ENCODE measurements around the gene TADA2A. TPM values are rescaled to one million over a fixed set of nuclear protein-coding genes. Genes with fewer than 3 reads are reported as not detected.
A peak's percentile ranks its signal among the peaks of the same experiment; 100 is the strongest.
"Not testable (repeated sequence)": the region's sequence is repeated elsewhere in the genome, so short reads cannot be mapped to it uniquely, and the experiment has no call there.

The TADA2A gene
- total RNA-seq, 1 donor from 2014 or later, result 56.0 TPM

DNA sequence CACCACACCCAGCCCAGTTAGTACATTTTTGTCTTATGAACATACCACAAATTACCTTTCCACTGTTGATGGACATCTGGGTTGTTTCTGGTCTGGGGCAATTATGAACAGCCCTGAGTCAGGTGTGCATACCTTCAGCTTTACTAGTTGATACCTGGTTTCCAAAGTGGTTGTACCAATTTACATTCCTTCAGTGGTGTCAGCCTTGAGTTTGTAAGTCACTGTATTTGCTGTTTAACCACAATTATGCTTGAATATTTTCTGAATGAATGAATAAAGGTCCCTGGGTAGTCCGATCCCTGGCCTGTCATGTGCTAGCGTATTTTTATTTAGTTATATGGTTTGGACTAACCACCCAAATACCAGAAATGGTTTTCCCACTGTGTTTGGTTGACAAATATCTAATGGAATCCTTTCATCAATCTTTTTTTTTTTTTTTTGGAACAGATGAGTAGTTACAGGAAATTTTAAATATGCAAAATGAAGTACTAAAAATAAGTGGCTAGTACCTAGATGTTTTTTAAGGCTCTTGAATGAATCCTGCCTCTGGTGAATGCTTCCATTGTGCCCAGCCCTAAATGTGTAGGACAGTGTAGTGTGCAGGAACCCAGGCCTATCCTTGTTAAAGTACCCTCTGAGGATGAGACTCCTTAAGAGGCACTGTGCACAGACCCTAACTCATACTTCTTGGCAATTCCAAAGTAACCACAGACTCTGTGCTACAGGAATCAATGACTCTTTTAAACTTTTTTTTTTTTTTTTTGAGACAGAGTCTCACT is 86.8 kb downstream of the TADA2A start:
- DNase-seq, result no peak

DNA sequence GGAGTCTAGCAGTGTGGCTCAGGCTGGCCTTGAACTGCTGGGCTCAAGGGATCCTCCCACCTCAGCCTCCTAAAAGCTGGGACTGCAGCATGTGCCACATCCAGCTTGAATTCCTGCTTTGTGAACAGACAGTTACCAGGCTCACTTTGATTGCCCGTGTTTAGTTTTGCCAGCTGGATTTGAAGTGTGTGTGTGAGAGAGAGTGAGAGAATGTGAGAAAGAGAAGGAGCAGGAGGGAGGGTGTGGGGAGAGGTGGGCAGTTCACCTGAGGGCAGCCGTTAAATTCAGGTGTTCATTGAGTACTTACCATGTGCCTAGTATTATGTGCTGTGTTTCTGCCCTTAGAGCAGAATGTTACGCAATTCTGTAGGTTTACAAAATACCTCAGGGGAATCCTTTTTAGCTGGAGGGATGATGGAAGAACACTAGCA is 87.7 kb downstream of the TADA2A start:
- no peak for DNase-seq

DNA sequence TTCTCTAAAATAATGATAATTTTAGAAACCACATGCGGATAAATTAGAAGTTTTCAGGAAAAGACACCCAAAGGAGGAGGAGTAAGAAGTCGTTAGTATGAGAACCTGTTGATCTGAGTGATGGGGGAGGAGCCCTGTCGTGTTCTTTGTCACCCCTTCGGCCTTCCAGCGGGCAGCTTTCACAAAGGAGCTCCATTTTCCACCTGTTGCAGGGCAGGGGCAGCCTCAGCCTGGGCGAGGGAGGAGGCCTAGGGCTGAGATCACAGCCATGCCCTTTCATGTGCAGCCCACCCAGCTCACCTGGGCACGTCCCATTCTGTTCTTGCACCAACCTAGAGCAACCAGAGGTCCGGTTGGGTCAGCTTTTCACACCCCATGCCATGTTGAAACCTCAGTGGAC is 88.3 kb downstream of the TADA2A start:
- DNase-seq, result no peak

DNA sequence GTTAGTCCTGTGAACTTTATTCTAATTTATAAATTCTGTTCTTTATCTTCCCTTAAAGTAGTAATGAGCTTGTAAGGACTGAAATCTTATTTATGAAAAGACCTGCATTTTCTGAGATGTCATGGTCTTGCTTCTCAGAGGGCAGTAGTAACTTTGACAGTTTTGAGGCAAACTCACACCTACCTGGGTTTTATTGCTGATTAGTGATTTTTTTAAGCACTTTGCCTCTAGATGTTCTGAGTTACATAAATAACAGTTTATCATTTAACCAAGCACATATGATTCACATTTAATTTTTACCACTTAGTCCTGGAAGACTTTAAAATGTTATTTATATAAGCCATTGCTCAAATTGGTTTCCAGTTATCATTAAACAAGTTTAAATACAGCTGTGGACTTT is 93.7 kb downstream of the TADA2A start:
- no peak for DNase-seq

DNA sequence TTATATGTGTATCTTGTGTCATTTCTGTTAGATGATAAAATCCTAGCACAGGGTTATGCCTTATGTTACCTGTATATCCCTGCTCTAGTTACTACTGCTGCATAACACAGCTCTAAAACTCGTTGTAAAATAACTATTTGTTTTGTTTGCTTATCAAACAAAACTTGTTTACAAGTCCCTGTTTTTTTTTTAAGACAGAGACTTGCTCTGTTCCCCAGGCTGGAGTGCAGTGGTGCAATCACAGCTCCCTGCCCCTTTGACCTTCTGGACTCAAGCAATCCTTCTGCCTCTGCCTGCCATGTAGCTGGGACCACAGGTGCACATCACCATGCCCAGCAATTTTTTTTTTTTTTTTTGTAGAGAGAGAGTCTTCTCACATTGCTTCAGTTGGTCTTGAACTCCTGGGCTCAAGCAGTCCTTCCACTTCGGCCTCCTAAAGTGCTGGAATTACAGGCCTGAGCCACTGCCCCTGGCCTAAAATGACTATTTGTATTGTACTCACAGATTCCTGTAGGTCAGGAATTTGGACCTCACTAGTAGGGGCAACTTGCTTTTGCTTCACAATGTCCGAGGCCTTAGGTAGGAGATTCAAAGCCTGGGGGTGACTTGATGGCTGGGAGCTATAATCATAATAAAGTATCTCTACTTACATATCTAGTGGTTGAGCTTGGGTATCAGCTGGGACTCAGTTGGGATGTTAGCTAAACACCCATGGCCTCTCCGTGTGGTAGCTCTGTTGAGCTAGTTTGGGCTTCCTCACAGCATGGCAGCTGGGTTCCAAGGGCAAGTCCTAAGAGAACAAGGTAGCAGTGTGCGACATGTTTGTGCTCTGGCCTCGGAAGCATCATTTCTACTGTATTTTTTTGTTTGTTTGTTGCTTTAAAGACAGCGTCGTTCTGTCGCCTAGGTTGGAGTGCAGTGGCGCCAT is 95.6 kb downstream of the TADA2A start:
- DNase-seq, result no peak

DNA sequence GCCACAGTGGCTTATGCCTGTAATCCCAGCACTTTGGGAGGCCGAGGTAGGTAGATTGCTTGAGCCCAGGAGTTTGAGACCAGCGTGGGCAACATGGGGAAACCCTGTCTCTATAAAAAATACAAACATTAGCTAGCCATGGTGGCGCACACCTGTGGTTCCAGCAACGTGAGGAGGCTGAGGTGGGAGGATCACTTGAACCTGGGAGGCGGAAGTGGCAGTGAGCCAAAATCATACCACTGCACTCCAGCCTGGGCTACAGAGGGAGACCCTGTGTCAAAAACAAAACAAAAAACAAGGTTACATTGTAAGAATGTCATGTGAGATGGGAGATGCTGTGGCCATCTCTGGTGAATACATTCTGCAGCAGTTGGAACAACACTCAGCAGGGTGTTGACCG is 96.5 kb downstream of the TADA2A start:
- DNase-seq, result no peak

DNA sequence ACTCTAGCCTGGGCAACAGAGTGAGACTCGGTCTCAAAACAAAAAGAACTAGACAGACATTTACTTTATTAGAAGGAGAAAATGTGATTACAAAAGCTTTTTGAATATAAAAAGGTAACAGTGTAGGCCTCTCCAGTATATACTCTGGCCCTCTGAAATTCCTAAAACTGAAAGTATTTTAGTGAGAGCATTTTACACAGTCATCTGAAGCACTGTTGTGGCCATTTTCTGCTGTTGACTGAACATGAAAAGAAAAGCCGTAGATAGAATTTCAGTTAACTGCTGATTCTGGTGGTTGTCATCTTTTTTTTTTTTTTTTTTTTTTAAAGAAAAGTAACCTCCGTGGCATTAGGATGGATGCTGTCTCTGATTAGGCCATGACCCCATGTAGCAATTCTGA is 98.6 kb downstream of the TADA2A start:
- DNase-seq, result no peak

DNA sequence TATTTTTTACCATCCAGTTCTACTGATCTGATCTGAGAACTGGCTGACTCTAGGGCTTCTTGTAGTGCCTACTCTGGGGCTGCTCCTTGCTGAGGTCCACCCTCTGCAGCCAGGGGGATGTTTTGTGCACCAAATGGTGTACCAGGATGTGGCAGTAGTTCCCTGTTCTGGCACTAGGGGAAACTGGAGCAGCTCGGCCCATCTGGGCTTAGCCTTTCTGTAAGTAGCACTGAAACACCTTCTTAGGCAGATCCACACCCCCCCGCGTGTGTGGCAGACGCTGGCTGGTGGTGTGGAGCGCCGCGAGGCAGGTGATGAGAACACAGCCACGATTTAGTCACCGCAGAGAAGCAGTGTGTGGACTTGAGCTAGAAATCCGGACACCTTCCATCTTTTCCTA is 100.0 kb downstream of the TADA2A start:
- DNase-seq, result peak; percentile 66

DNA sequence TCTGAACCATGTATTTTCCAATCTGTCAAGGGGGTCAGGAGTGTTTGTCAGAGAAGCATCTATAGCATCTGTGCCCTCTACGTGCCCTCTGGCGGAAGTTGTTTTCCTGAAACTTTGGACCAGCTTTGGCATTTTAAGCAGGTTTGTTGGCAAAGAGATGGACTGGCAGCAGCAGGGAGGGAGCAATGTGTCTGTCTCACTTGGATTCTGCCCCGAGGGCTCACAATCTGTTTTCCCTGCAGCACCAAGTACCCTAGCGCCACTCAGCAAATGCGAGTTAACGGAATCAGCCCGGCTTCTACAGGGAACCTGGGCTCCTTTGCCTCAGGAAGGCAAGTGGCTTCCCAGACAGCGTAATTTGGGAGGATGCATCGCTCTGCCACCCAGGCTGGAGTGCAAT is 100.4 kb downstream of the TADA2A start:
- no peak for DNase-seq

DNA sequence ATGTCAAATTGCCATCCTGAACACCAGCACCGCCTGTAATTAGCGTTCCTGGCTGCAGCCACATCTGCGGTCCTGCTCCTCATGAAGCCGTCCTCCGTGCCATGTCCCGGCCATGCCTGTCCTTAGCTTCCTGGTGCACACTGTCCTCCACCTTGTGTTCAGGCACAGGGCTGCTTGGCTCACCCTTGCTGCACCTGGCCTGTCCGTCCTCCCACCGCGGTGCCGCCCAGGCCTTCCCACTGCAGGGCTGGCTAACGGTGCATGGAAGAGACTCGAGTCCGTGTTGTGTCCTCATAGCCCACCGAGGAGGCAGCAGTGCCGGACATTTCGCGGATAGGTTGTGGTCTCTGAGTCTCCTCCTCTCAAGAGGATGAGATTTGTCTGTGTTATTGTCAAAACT is 103.4 kb downstream of the TADA2A start:
- no peak for DNase-seq

DNA sequence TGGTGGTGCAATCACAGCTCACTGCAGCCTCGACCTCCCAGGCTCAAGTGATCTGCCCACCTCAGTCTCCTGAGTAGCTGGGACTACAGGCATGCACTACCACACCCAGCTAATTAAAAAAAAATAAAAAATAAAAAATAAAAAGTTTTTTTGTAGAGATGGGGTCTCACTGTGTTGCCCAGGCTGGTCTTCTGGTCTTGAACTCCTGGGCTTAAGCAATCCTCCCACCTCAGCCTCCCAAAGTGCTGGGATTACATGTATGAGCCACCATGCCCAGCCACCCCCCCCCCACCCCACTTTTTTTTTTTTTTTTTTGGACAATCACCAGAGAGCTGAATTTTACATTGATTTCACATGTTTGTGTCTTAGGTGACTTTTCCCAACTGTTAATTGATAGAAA is 105.0 kb downstream of the TADA2A start:
- not testable (repeated sequence) for DNase-seq

DNA sequence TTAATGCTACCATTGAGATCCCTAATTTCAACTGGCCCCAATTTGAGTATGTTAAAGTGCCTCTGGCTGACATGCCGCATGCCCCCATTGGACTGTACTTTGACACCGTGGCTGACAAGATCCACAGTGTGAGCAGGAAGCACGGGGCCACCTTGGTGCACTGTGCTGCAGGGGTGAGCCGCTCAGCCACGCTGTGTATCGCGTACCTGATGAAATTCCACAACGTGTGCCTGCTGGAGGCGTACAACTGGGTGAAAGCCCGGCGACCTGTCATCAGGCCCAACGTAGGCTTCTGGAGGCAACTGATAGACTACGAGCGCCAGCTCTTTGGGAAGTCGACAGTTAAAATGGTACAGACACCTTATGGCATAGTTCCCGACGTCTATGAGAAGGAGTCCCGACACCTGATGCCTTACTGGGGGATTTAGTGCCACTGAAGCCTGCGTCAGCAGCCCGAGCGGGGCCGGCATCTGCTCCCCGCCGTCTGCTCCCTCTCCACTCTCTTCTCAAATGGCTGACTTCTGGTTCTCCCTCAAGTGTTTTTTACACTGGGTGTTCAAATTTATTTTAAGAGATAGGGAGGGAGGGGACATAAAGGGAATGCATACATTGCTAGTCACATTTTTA is 105.9 kb downstream of the TADA2A start:
- no peak for DNase-seq

DNA sequence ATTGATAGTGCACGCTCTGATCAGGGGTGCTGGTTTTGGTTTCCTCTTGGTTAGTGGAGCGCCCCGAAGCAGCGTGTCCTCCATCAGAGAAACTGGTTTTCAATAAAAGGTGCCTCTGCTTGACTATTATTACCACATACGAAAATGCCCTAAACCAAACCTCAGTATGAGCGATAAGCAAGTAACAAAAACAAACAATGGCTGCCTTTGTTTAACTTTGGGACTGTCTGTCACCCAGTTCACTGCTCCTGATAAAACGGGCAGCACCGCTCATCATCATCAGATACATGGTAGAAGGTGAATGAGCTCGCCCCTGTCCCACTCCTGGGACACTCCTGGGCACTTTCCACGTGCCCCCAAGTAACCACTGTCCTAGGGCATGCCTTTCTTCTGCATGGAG is 107.0 kb downstream of the TADA2A start:
- DNase-seq, result no peak

DNA sequence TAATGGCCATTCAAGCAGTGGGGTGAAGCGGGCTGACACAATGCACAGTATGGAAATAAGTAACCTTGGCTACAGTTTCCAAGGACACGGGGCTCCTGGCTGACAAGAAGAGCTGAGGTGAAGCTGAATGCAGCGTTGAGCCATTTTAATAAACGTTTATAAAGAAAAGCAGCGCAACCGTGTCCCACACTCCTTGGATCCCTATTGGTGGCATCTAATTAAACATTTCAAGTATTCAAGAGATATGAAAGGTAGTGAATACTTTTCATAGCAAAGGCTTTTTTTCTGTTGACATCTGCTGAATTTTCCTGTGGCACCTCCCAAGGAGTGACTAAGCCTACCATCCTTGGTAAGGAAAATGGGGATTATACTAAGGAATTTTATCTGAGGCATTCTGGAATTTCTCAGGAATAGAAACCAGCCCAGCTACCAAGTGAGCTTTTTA is 109.5 kb downstream of the TADA2A start:
- DNase-seq, result no peak

DNA sequence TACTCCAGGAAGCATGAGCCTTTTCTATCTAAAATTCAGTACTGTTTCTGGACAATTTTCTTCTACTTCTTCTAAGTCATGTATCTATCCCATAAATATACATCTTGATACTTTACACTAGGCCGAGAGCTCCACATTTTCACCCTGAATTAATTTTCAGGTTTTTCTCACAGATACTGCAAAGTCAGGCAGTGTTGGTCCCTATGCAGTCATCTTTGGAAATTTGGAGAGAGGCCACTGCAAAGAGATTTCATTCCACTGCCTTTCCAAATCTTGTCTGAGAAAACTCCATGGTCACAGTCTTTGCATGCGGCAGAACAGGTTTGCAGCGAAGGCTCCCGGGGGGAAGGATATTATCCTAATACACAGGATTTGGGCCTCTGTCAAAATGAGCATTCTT is 111.2 kb downstream of the TADA2A start:
- no peak for DNase-seq

DNA sequence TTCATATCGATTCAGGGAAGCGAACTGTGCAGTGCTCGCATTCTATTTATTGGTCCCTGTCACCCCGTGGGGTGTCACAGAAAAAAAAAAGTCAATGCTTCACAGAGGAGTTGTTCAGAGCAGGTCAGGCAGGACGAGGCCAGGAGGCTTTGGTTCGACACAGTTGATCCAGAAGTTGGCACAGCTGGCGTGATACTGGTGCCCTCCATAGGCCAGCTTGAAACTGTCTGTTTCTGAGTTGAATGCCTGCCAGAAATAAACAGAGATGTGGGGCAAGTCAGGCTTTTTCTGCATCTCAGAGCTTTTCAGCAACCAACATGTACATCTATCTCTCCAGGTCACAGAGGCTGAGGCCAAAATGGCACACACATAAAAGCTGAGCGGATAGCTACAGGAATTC is 112.1 kb downstream of the TADA2A start:
- DNase-seq, result no peak

DNA sequence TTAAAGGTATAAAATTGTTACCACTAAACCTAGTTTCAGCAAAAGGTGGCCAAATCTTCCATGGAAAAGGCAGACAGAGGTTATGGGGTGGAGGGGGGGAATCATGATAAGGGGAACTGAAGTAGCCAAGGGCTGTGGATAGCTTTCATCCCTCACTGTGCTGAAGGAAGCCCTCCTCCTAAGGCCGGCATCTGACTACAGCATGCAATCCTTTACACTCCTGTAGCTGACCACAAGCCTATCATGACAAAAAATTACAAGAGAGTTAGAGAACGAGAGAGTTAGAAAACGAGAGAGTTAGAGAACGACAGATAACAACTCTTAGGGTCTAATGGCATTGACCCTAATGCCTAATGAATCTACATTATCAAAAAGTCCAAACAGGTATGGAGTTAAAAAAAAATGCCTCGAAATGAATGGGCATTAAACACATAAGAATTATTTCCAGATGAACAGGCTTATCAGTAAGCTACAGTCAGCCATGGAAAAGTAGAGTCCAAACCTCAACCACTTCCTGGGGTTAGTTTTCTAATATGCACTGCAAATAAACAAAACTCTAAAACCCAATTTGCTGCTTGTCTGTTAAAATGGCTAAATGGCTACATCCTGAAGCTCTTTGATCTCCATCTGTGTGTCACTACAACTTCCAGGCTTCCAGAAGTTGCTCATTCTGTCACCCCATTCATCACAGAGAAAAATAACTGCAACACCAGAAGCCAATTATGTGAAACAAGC is 112.7 kb downstream of the TADA2A start:
- no peak for DNase-seq

DNA sequence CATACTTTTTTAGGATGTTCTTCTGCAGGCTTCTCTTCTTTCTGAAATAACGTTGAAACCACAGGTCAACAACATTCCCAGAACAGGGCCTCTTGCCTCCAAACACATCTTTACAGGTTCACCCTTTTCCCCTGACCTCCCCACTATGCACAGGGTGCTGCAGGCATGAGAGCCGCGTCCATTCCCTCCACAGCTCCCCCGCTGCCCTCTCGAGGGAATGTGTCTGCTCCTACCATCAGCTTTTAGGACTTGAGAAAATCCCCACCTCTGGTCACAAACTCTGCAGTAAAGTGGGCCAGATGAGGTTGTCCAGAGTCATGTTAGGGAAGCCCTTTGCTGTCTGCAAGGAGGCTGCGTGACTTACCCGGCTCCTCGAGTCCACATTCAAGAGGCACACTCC is 113.5 kb downstream of the TADA2A start:
- no peak for DNase-seq

DNA sequence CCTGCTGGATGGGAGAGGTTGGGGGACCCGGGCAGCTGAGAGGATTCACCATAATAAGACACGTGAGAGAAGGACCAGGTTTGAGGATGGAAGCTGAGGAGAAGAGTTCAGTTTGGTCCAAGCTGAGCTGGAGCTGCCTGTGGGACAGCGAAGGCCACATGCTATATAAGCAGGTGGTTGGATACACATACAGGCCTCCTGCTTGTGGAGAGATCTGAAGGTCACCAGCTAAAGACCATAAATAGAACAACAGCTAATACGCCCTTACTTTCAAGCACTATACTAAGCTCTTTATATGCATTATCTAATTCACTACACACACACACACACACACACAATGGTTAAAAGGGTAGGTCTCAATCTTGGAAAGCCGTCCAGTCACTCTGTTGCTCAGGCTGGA is 115.1 kb downstream of the TADA2A start:
- DNase-seq, result no peak

DNA sequence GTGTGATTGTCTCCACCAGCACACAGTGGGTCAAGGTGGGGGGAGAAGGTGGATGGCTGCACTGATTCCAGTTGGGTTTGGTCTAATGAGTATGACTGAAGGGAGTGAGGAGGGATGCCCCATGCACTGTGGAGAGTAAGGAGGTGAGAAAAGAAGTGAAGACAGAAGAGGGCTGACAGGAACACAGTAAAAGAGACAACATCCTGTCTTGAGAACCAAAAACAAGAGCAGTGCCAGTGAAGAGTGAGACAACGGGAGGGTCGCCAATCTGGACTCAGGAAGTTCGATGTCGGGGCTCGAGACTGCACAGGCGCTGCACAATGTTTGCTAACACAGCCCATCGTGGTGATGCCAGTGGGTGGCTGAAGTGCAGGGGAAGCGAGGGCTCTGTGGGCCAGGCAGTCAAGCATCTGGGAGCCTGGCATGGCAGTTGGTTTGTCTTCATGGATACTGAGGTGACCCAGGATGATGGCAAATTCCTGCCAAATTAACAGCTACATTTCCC is 117.1 kb downstream of the TADA2A start:
- DNase-seq, result no peak

DNA sequence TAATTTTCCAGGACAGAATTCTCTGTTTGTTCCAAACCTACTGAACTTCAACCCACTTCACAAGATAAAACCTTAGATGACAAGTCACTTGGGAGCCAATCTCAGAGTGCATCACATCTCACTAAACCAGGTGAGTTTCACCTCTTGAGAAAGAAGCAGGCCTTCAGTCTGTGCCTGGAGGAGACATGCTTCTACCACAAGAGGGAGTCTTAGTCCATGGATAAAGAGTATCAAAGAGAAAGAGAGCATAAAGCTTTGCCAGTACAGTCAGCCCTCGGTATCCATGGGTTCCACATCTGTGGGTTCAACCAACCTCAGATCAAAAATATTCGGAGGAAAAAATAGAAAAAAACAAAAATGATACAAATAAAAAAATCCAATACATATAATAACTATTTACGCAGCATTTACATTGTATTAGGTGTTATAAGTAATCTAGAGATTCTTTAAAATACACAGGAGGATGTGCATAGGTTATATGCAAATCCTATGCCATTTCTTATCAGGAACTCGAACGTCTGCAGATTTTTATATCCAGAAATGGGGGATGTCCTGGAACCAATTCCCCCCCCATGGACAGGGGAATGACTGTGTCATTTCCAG is 120.7 kb downstream of the TADA2A start:
- DNase-seq, result no peak
